Muscle layer of colon (tissue), 2 donors: ENCODE measurements around the gene CHRNE.
A peak's percentile ranks its signal among the peaks of the same experiment; 100 is the strongest.
"Not testable (repeated sequence)": the region's sequence is repeated elsewhere in the genome, so short reads cannot be mapped to it uniquely, and the experiment has no call there.

ENCODE experiments used
- H3K27ac ChIP-seq: one replicate; pipeline ENCODE4 v1.7.0; 2013; ENCODE audit warnings: low read depth, mild to moderate bottlenecking, low read length, moderate library complexity
- H3K27me3 ChIP-seq, 2 donors: one replicate each; pipeline ENCODE4 v1.7.0; 2013; ENCODE audit warnings: low read length in 2 of 2, mild to moderate bottlenecking in 2 of 2; ENCODE audit not compliant: insufficient read depth in 2 of 2, control insufficient read depth in 1 of 2
- H3K36me3 ChIP-seq: one replicate; pipeline ENCODE4 v1.7.0; 2013; ENCODE audit warnings: mild to moderate bottlenecking, low read length; ENCODE audit not compliant: insufficient read depth
- H3K4me1 ChIP-seq: one replicate; pipeline ENCODE4 v1.7.0; 2013; ENCODE audit warnings: mild to moderate bottlenecking, low read length; ENCODE audit not compliant: insufficient read depth
- H3K4me3 ChIP-seq, 2 donors: one replicate each; pipeline ENCODE4 v1.7.0; 2013; ENCODE audit warnings: low read length in 2 of 2, low read depth in 1 of 2, mild to moderate bottlenecking in 1 of 2, moderate library complexity in 1 of 2
- H3K9ac ChIP-seq: one replicate; pipeline ENCODE4 v1.7.0; 2013; ENCODE audit warnings: low read length
- H3K9me3 ChIP-seq: one replicate; pipeline ENCODE4 v1.7.0; 2013; ENCODE audit warnings: mild to moderate bottlenecking, low read length
- donor health status: abdominal sarcoma.
- donor health status: Adenocarcinoma of cecum.

CHRNE gene

DNA sequence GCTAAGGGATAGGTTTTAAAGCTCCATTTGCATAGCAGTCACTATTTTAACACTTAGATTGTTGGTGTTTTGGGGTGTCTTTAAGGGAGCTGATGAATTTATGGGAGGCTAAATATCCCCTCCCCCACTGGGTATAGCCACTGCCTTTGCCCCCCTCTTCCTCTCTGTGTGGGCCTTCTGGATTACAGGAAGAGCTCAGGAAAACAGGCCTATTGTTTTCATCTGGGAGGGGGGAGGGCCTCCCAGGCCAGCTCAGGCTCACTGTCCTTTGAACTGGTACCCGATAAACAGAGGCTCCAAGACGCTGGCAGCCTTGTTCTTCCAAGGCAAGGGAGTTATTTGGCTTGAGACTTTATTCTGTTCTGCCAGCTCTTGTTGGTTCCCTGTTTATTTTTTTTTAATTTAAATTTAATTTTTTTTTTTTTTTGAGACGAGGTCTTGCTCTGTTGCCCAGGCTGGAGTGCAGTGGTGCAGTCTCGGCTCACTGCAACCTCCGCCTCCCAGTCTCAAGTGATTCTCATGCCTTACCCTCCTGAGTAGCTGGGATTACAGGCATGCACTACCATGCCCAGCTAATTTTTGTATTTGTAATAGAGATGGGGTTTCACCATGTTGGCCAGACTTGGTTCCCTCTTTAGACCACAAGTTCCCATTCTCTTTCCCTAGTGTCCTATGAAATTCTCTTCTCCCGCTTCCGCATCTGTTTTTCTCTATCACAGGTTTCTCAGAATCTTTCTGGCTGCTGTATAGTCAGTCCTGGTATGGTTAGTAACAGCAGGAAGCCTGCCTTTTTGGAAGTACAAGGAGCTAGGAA, 44.6 kb downstream of the CHRNE start:
- peak overlapping the region; percentile 27 for H3K27ac ChIP-seq
- no peaks in the 10 kb centered on the region for H3K27me3 ChIP-seq
- peaks cover 5% of the 10 kb centered on the region for H3K36me3 ChIP-seq
- no peaks in the 10 kb centered on the region for H3K9me3 ChIP-seq
- no peak overlapping the region for H3K9ac ChIP-seq
- H3K4me3 ChIP-seq, result no peak overlapping the region
- peaks cover 17% of the 10 kb centered on the region for H3K4me1 ChIP-seq

GRCh38 chr17:4857347-4857746, 45.6 kb downstream of the CHRNE start:
- H3K4me1 ChIP-seq, result peaks cover 18% of the 10 kb centered on the region
- H3K36me3 ChIP-seq, H3K27ac ChIP-seq, H3K27me3 ChIP-seq, H3K9ac ChIP-seq, H3K9me3 ChIP-seq, H3K4me3 ChIP-seq: not testable (repeated sequence)

GRCh38 chr17:4856937-4857314, 46.0 kb downstream of the CHRNE start:
- H3K9me3 ChIP-seq, result no peaks in the 10 kb centered on the region
- H3K36me3 ChIP-seq, result peaks cover 5% of the 10 kb centered on the region
- H3K27ac ChIP-seq, result no peak overlapping the region
- peaks cover 21% of the 10 kb centered on the region for H3K4me1 ChIP-seq
- no peak overlapping the region for H3K4me3 ChIP-seq
- H3K27me3 ChIP-seq, result no peaks in the 10 kb centered on the region
- H3K9ac ChIP-seq, result no peak overlapping the region

DNA sequence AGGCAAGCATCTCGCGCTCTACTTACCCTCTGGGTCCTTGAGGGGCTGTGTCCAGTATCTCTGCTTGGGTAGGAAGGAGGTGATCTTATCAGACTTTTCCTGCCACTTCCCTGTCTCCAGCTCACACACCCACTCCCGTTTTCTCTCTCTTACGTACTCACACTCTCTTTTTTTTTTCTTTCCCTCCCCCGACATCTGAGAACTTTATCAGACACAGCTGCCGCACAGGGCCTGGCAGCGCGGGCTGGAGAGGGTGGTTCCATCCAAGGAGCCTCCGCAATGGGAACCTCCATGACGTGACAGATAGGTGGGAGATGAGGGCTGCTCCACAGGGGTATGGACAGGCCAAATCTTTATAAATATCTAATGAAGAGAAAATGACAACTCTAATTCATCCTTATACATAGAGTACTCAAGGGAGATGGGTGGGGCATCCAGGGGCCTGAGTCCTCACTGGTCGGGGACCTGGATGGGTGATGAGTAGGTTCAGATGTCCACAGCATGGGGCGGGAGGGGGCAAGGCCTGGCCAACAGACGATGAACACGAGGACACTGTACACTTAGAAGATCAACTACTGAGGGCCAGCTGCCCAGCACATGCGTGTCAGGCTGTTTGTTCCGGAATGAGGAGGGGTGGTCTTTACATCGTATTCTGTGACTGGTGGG, 46.5 kb downstream of the CHRNE start:
- no peak overlapping the region for H3K4me3 ChIP-seq
- peaks cover 5% of the 10 kb centered on the region for H3K36me3 ChIP-seq
- peaks cover 21% of the 10 kb centered on the region for H3K4me1 ChIP-seq
- no peak overlapping the region for H3K27ac ChIP-seq
- no peaks in the 10 kb centered on the region for H3K27me3 ChIP-seq
- no peak overlapping the region for H3K9ac ChIP-seq
- no peaks in the 10 kb centered on the region for H3K9me3 ChIP-seq

- no peak overlapping the region for H3K4me3 ChIP-seq
- no peak overlapping the region for H3K27ac ChIP-seq
- H3K27me3 ChIP-seq, result no peaks in the 10 kb centered on the region
- no peaks in the 10 kb centered on the region for H3K9me3 ChIP-seq
- H3K36me3 ChIP-seq, result no peaks in the 10 kb centered on the region
- no peak overlapping the region for H3K9ac ChIP-seq
- H3K4me1 ChIP-seq, result peaks cover 20% of the 10 kb centered on the region
These were observed 48.7 kb downstream of the CHRNE start for GRCh38 chr17:4854111-4854681.

DNA sequence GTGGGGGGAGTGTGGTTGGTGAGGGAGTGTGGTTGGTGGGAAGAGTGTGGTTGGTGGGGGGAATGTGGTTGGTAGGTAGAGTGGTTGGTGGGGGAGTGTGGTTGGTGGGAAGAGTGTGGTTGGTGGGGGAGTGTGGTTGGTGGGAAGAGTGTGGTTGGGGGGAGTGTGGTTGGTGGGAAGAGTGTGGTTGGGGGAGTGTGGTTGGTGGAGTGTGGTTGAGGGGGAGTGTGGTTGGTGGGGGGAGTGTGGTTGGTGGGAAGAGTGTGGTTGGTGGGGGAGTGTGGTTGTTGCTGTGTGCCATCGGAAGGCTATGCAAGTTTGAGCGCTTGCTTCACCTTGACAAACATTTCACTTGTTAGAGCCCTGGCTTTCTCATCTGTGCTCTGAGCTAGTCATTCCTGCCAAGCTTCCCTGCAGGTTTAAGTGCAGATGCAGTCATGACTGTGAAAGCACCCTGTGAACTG, 49.7 kb downstream of the CHRNE start:
- no peaks in the 10 kb centered on the region for H3K36me3 ChIP-seq
- H3K27me3 ChIP-seq, result no peaks in the 10 kb centered on the region
- H3K4me3 ChIP-seq, result no peak overlapping the region
- H3K9ac ChIP-seq, result no peak overlapping the region
- no peak overlapping the region for H3K27ac ChIP-seq
- peaks cover 12% of the 10 kb centered on the region for H3K4me1 ChIP-seq
- H3K9me3 ChIP-seq, result no peaks in the 10 kb centered on the region

DNA sequence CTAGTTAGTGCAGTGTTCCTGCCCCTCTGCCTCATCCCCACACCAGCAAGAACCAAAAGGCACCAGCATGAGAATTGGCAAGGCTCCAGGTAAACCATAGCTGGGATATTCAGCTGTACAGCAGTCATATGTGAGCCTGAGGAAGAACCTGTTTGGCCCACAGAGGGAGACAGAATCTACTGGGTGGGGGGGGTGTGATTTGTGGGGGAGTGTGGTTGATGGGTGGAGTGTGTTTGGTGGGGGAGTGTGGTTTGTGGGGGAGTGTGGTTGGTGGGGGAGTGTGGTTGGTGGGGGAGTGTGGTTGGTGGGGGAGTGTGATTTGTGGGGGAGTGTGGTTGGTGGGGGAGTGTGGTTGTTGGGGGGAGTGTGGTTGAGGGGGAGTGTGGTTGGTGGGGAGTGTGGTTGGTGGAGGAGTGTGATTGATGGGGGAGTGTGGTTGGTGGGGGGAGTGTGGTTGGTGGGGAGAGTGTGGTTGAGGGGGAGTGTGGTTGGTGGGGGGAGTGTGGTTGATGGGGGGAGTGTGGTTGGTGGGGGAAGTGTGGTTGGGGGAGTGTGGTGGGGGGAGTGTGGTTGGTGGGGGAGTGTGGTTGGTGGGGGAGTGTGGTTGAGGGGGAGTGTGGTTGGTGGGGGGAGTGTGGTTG, 50.2 kb downstream of the CHRNE start:
- Histone ChIP-seq H3K9me3 (no peaks in the 10 kb centered on the region), H3K36me3 (no peaks in the 10 kb centered on the region), H3K4me3 (no peak overlapping the region), H3K4me1 (peaks cover 7% of the 10 kb centered on the region), H3K27me3 (no peaks in the 10 kb centered on the region), H3K27ac (no peak overlapping the region), H3K9ac (no peak overlapping the region)

- Histone ChIP-seq H3K27me3 (no peaks in the 10 kb centered on the region), H3K27ac (no peak overlapping the region), H3K4me3 (no peak overlapping the region), H3K36me3 (peaks cover 8% of the 10 kb centered on the region), H3K9ac (no peak overlapping the region), H3K9me3 (no peaks in the 10 kb centered on the region), H3K4me1 (peaks cover 3% of the 10 kb centered on the region)
These were observed 51.8 kb downstream of the CHRNE start for GRCh38 chr17:4851084-4851483.

DNA sequence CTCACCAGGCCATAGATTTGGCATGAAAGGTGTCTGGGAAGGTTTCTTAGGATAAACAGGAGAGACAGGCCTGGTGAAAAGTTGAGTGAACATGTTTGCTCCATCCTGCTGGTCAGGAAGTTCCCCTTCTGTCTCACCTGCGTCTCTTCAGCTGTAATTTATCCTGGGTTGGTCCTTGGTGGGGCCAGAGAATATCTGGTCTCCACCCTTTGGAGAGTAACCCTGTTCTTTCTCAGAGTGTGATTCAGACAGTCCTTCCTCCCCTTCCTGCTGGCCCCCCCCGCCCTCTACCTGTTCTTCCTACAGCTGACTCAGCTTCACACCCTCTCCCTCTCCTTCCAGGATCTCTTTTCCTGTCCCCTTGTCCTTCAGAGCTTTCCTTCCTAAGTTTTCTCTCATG, 52.7 kb downstream of the CHRNE start:
- Histone ChIP-seq H3K36me3 (peaks cover 8% of the 10 kb centered on the region), H3K4me1 (peaks cover 3% of the 10 kb centered on the region), H3K4me3 (no peak overlapping the region), H3K27me3 (no peaks in the 10 kb centered on the region), H3K9me3 (no peaks in the 10 kb centered on the region), H3K27ac (no peak overlapping the region), H3K9ac (no peak overlapping the region)

DNA sequence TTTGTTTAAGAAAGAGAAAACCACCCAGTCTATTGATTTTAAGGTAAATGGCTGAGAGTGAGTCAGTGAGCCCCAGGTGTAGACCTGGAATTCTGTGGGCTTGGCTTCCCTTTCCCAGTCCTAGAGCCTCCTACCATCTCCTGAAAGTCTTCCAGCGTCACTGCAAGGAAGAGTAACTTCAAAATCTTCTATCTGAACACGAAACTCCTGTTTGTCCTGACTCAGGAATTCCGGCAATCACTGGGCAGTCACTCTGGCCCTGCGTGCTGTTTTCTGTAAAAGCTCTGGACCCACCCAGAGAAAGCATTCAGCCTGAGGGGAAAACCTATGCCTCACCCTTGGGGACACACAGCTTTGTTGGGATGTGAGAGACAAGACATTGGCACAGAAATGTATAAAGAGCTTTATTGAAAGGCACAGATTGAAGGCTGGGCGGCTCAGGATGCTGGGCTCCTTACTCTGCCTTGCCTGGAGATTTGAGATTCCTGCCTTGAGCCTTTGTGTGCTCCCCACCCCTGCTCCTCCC, 53.8 kb downstream of the CHRNE start:
- no peak overlapping the region for H3K4me3 ChIP-seq
- no peak overlapping the region for H3K27ac ChIP-seq
- no peaks in the 10 kb centered on the region for H3K27me3 ChIP-seq
- H3K4me1 ChIP-seq, result peaks cover 3% of the 10 kb centered on the region
- no peaks in the 10 kb centered on the region for H3K9me3 ChIP-seq
- H3K9ac ChIP-seq, result no peak overlapping the region
- H3K36me3 ChIP-seq, result peaks cover 8% of the 10 kb centered on the region
